GM21390 (cell line): Measurements from ENCODE around the gene PIP4K2C.

ENCODE experiments used
- ATAC-seq: cut with Tn5 transposase; IDR thresholded peaks from one replicate; pipeline ENCODE4 v1.9.1; 2021; ENCODE audit not compliant: unreplicated experiment

PIP4K2C gene

GRCh38 chr12:57590864-57591781, at the start of gene PIP4K2C:
TSS of gene PIP4K2C (plus strand) at chr12:57591192. CDS start at chr12:57591290, 98 bp downstream.
- peak; percentile 97 for ATAC-seq

DNA sequence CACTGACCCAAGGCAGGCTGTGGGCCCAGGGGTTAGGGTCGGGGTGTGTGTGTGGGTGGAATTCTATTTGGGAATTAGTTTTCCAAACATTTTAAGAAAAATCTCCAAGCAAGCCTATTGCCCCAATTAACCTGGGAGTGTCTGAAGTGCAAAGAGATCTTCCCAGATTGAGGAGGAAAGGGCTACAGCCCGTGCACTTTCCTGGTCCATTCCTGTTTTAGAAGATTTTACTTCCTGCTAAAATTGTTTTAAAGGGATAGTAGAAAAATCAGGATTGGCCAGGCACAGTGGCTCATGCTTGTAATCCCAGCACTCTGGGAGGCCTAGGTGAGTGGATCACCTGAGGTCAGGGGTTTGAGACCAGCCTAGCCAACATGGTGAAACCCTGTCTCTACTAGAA, 49.3 kb upstream of the PIP4K2C start:
- ATAC-seq = no peak

- ATAC-seq = no peak
These were observed 47.4 kb upstream of the PIP4K2C start for GRCh38 chr12:57543581-57543980.

DNA sequence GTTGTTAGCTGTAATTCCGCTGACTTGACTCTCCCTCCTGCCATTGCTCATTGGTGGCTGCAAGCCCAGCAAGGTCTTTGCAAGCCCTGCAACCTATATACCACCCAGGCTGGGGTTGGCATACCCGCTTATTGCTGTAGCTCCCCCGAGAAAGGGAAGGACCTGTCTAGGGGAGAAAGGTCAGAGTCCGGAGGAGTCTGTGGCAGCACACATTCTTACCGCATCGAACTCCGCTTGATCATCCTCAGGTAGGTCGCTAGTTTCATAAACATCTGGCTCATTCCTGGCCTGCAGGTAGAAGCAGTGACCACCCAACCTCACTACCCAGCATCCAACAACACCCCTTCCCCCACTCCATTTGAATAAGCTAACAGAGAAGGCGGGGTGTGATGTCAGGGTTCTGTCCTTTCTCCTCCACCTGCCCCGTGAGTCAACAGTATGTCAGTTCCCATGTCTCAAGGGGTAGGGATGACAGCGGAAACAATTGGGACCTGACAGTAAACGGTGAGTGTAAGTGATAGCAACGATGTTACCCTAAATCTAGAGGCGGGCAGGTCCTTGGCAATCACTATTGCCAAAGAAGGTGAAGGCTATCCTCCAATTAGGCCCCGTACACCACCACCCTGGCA, 45.1 kb upstream of the PIP4K2C start:
- no peak for ATAC-seq

DNA sequence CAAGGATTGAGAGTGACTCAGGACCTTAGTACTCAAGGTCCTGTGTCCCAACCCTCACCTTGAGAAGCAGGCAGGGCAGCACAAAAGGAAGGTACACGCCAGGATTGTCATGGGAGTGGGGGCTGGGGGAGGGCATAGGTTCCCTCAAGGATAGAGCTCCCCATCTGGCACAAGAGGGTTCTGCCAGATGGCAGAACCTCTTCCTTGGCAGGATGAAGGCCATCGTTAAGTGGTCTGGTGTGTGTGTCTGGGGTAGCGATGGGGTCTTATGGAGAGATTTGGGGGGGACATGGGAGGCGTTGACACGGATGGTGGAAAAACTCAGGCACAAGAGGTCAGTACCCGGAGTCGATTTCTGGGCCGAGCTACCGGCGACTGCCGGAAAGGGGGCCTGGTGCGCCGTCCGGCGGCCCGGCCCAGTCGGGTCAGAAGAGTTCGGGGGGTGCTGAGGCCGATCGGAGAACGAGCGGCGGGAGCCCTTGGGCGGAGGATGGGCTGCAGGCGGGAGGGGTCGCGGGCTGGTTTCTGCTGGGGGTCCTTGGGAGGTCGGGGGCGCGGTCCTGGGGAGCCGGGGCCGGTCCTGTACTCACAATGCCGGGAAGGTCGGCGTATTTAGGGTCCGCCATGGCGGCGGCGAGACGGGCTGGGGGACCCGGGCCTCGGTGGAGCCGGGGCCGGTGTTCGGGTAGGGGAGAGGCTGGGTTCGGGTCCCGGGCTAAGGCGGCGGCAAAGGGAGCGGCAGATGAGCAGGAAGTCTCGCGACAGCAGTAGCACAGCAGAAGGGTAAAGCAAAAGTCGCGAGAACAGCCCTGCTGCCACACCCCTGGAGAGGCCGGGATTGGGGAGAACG, 44.3 kb upstream of the PIP4K2C start, which contains the start of gene DCTN2:
Gene DCTN2, minus strand, starts transcription at position 755 of the 850 bp plus-strand sequence. Its CDS starts 129 bp downstream, at position 626.
- ATAC-seq = peak; percentile 98

DNA sequence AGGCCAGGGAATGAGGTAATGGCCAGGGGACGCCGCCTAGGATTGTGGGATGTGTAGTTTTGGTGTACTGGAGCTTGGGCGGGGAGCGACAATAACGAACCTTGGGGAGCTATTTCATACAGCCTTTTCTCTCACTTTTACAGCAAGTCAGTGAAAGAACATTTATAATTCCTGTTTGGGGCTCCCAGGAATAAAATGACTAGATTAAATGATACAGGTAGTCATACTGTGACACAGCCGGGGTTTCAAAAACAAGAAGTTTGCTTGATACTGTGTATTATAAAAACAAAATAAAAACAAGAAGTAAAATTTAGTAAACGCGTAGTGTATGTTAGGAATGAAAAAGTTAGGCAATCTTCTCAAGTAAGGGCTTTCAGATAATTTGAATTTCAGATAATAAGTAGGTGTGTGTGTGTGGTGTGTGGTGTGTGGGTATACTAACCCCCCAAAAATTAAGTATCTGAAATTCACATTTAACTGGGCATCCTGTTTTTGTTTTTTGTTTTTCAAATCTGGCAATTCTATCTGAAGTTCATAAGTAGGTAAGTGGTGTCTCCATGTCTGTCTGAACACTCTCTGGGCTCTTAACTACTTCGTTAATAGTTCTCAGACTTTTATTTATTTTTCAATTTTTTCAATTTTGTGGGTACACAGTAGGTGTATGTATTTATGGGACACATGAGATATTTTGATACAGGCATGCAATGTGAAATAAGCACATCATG, 43.5 kb upstream of the PIP4K2C start:
- no peak for ATAC-seq

- ATAC-seq = no peak
These were observed 43.0 kb upstream of the PIP4K2C start for GRCh38 chr12:57548013-57548315.

DNA sequence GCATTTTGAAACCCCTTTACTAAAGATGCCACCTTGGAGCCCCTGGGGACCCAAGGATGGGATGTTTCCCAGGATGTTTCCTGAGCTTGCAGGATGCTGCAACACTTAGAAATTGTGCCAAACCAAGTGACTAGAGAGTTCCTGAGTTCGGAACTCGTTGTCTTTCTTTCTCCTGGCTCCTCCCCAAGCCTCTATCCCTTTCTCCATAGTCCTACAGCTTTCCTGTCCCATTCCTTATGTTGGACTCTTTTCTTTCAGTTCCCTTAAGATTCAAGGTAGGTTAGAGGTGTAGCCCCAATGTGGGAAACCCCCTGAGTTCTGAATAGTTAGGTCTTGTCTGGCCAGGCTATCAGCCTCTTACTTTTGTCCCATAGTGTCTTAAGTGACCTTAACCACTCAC, 42.5 kb upstream of the PIP4K2C start:
- no peak for ATAC-seq

GRCh38 chr12:57549203-57549908, 41.6 kb upstream of the PIP4K2C start:
- ATAC-seq = no peak

DNA sequence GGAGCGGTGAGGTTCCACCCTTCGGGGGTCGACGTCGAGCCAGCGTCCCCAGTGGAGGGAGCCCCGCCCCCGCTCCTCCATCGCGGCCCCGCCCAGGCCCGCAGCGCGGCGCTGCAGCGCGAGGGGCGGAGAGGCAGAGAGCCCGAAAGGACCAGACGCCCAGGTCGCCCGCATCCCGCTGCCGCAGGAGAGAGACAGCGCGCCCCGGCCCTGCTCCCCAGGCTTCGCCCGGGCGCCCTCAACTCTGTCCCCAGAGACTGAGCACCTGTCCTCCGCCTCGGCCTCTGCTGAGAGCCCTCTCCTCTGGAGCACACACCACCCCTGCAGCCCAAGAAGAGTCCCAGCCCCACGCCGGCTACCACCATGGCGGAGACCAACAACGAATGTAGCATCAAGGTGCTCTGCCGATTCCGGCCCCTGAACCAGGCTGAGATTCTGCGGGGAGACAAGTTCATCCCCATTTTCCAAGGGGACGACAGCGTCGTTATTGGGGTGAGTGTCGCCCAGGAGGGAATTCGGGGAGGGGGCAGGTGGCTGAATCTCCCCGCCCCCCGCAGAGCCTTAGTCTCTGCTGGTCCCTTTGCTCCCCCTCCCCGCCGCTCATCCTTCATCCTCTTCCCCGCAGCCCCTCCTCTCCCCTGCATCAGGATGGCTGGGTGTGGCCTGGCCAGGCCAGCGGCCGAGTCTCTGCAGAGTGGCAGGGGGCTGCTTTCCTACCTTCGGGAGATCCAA, 40.9 kb upstream of the PIP4K2C start, which contains the start of gene KIF5A:
Gene KIF5A, plus strand, starts transcription at position 136 of the 732 bp plus-strand sequence. Its CDS starts 228 bp downstream, at position 364.
- ATAC-seq = no peak

- no peak for ATAC-seq
These were observed 40.1 kb upstream of the PIP4K2C start for GRCh38 chr12:57550641-57551549.

DNA sequence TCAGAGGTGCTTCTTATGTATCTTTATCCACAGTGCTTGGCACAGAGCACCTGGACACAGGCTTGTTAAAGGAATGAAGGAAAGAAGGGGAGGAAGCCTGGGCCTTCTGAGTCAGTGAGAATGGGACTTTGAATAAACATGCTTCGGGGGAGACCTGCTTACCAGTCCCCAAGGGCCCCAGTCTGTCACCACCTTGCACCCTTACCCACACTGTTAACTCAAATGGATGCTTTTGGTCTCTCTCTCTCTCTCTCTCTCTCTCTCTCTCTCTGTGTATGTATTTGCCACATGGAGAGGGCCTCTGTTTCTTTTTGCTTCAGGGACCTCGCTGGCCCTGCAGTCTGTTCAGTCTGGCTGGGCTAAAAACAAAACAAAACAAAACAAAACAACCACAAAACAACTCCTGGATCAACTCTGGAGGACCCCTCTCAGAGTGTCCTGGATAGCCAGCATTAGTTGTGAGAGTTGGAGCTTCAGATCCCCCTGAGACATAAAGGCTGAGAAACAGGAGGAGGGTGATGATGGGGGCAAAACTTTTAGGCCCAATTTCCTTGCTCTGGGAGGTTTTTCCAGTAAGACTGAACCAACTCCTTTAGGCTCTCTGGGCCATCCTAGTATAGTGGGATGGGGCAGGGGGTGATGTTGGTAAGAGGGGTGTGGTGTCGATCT, 39.2 kb upstream of the PIP4K2C start:
- ATAC-seq = no peak

DNA sequence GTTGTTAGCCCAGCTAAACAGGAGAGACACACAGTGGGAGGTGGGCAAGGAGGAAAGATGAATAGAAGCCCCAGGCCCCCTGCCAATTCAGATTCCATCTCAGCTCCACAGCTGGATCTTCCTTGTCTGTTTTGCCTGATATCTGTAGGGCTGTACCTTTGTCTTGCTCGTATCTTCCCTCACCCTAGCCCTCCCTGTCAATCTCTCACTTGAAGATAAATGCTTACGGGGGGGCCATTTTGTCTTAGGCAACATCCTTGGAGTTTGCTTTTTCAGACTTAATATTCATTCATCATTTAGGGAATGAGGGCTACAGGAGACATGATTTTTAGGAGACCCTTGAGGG, 38.7 kb upstream of the PIP4K2C start:
- no peak for ATAC-seq

DNA sequence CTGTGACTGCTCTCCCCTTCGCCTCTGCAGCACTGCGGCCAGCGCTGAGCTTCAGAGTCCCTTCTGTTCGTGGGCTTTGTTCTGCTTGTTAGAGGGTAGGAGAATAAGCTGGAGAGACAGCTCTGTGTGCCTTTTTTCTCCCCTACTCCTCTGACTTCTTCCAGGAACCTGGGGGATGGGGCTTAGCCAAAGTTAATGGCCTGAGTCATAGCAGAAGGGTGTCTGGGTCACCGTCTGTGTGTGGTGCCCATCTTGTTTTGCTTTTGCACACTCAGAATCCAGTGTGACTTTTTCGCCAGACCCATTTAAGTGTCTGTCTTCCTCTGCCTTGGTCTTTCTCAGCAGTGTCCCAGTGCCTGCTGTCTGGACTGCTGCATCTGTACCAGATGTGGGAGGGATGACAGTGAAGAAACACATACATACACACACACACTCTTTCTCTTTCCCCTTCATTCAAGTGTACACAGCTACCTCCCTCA, 38.1 kb upstream of the PIP4K2C start:
- ATAC-seq = no peak

- ATAC-seq = no peak
These were observed 37.4 kb upstream of the PIP4K2C start for GRCh38 chr12:57553343-57554202.

DNA sequence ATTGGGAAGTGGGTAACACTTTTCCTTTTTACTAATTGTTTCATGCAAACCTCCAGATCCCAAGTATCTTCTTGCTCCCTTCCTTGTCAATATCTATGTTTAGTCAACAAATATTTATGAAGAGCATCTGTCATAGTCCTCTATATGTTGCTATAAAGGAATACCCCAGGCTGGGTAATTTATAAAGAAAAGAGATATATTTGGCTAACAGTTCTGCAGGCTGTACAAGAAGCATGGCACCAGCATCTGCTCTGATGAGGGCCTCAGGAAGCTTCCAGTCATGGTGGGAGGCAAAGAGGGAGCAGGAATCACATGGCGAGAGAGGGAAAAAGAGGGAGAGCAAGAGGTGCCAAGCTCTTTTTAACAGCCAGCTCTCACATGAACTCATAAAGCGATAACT, 36.5 kb upstream of the PIP4K2C start:
- no peak for ATAC-seq

DNA sequence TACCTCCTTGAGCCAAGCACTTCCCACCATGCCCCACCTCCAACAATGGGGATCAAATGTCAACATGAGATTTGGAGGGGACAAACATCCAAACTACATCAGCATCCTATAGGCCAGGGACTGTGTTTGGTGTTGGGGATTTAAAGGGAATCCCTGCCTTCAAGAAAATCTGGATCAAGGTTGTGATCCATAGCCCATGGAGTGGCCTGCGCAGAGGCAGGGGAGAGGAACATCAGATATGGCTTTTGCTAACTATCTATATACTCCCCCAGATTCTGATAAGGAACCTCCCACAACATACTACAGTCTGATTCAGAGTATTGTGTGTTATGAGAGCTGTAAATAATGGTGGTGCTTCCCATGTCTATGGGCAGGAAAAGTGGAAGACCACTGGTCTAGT, 36.1 kb upstream of the PIP4K2C start:
- no peak for ATAC-seq
